IMR-90 (cell line): ENCODE data around the gene TMEM221. TPM values are rescaled to one million over a fixed set of nuclear protein-coding genes. Genes with fewer than 3 reads are reported as not detected.

Experiments
- ATAC-seq: fragments of 200-7000 bp; cut with Tn5 transposase; 2 replicates; pipeline ENCODE4 v1.9.1; 2020; ENCODE audit warnings: low read depth, mild to moderate bottlenecking, moderate library complexity
- BruUV-seq: library from RNA; stranded (reverse); fragments of 400-500 nt; replicated peaks from 2 replicates; lab custom pipeline; 2021; lab: Mats Ljungman, UMichigan
- CTCF ChIA-PET: fragments of 300-600 bp; formaldehyde crosslinking; extraction: SDS; loops from one replicate; lab custom pipeline; 2021; ENCODE audit warnings: antibody characterized with exemption; lab: Yijun Ruan, JAX
- POLR2A ChIA-PET: fragments of 300-600 bp; sonication (Branson Sonifier 250); formaldehyde crosslinking; loops from one replicate; lab custom pipeline; 2022; ENCODE audit warnings: antibody characterized with exemption; ENCODE audit not compliant: unreplicated experiment; lab: Charles Lee
- DNase-seq: peaks from one replicate; pipeline ENCODE4 v3.0.0; 2013
- H2AFZ ChIP-seq: replicated peaks from 2 replicates; pipeline ENCODE3; 2013; ENCODE audit warnings: low read length, mild to moderate bottlenecking; ENCODE audit not compliant: poor library complexity
- H2AK5ac ChIP-seq: 2 replicates; pipeline ENCODE4 v1.6.1; 2013; ENCODE audit warnings: low read depth, low read length, inconsistent platforms
- H2AK9ac ChIP-seq: replicated peaks from 2 replicates; pipeline ENCODE3; 2013; ENCODE audit warnings: mild to moderate bottlenecking, low read depth, low read length, moderate library complexity; ENCODE audit not compliant: poor library complexity
- H2BK120ac ChIP-seq: 2 replicates; pipeline ENCODE4 v1.6.1; 2013; ENCODE audit warnings: low read depth, low read length, inconsistent platforms
- H2BK15ac ChIP-seq: 3 replicates; pipeline ENCODE4 v1.6.1; 2013; ENCODE audit warnings: low read depth, low read length, inconsistent platforms
- H2BK20ac ChIP-seq: 2 replicates; pipeline ENCODE4 v1.6.1; 2013; ENCODE audit warnings: low read depth, mild to moderate bottlenecking, inconsistent platforms, low read length, moderate library complexity
- H2BK5ac ChIP-seq: 2 replicates; pipeline ENCODE4 v1.6.1; 2013; ENCODE audit warnings: mild to moderate bottlenecking, low read depth, low read length, inconsistent platforms; ENCODE audit not compliant: poor library complexity, severe bottlenecking
- H3K14ac ChIP-seq: replicated peaks from 2 replicates; pipeline ENCODE4 v1.6.1; 2013; ENCODE audit warnings: low read depth, low read length, inconsistent platforms
- H3K18ac ChIP-seq: 2 replicates; pipeline ENCODE4 v1.6.1; 2013; ENCODE audit warnings: low read depth, low read length, control low read depth
- H3K23ac ChIP-seq: 2 replicates; pipeline ENCODE4 v1.6.1; 2013; ENCODE audit warnings: low read depth, low read length, inconsistent platforms
- H3K27ac ChIP-seq: 2 replicates; pipeline ENCODE4 v1.5.1; 2013; ENCODE audit warnings: mild to moderate bottlenecking, control low read depth, low read length; ENCODE audit not compliant: insufficient read depth
- H3K27me3 ChIP-seq: 2 replicates; pipeline ENCODE4 v1.6.1; 2013; ENCODE audit warnings: low read length; ENCODE audit not compliant: control insufficient read depth, insufficient read depth
- H3K36me3 ChIP-seq: 2 replicates; pipeline ENCODE4 v1.6.1; 2013; ENCODE audit warnings: low read length, mixed read lengths; ENCODE audit not compliant: control insufficient read depth, insufficient read depth
- H3K4ac ChIP-seq: 2 replicates; pipeline ENCODE4 v1.6.1; 2013; ENCODE audit warnings: low read depth, low read length, inconsistent platforms
- H3K4me1 ChIP-seq: 2 replicates; pipeline ENCODE4 v1.6.1; 2013; ENCODE audit warnings: low read length, mixed read lengths; ENCODE audit not compliant: control insufficient read depth, insufficient read depth
- H3K4me2 ChIP-seq: 2 replicates; pipeline ENCODE4 v1.6.1; 2013; ENCODE audit warnings: low read depth, mild to moderate bottlenecking, control low read depth, low read length, moderate library complexity
- H3K4me3 ChIP-seq: 2 replicates; pipeline ENCODE4 v1.5.1; 2013; ENCODE audit warnings: low read depth, mild to moderate bottlenecking, control low read depth, low read length, moderate library complexity; ENCODE audit not compliant: insufficient read depth
- H3K56ac ChIP-seq: 2 replicates; pipeline ENCODE4 v1.6.1; 2013; ENCODE audit warnings: low read length, inconsistent platforms; ENCODE audit not compliant: insufficient read depth; ENCODE audit errors: extremely low read depth
- H3K79me1 ChIP-seq, 2 experiments: 2 replicates each; pipeline ENCODE4 v1.6.1; 2013; ENCODE audit warnings: low read length in 2 of 2, inconsistent platforms in 1 of 2, low read depth in 1 of 2
- H3K9ac ChIP-seq: 2 replicates; pipeline ENCODE4 v1.6.1; 2013; ENCODE audit warnings: low read depth, low read length, control low read depth
- H3K9me1 ChIP-seq: 2 replicates; pipeline ENCODE4 v1.6.1; 2013; ENCODE audit warnings: low read length, inconsistent platforms; ENCODE audit not compliant: insufficient read depth
- H3K9me3 ChIP-seq: 2 replicates; pipeline ENCODE4 v1.6.1; 2013; ENCODE audit warnings: low read length; ENCODE audit not compliant: control insufficient read depth, insufficient read depth
- H4K20me1 ChIP-seq: 2 replicates; pipeline ENCODE4 v1.6.1; 2013; ENCODE audit warnings: low read length, inconsistent platforms; ENCODE audit not compliant: insufficient read depth
- H4K5ac ChIP-seq: 2 replicates; pipeline ENCODE4 v1.6.1; 2013; ENCODE audit warnings: mild to moderate bottlenecking, low read depth, low read length, control low read depth
- H4K8ac ChIP-seq, 2 experiments: 2 replicates each; pipeline ENCODE4 v1.6.1; 2013; ENCODE audit warnings: low read depth in 2 of 2, low read length in 2 of 2, control low read depth in 1 of 2, inconsistent platforms in 1 of 2
- H4K91ac ChIP-seq: 2 replicates; pipeline ENCODE4 v1.6.1; 2013; ENCODE audit warnings: low read depth, low read length, inconsistent platforms; ENCODE audit not compliant: insufficient read depth
- BHLHE40 ChIP-seq: fragments of 150-350 bp; IDR thresholded peaks from 2 replicates; pipeline ENCODE4 v1.6.1; 2016; ENCODE audit warnings: mild to moderate bottlenecking, low read depth, low read length
- CEBPB ChIP-seq: IDR thresholded peaks from 2 replicates; pipeline ENCODE4 v1.6.1; 2012; ENCODE audit warnings: low read depth, low read length, improper control_type of control experiment
- CHD1 ChIP-seq: IDR thresholded peaks from 2 replicates; pipeline ENCODE4 v1.6.1; 2012; ENCODE audit warnings: low read depth, low read length, improper control_type of control experiment
- FOS ChIP-seq: fragments of 150-350 bp; IDR thresholded peaks from 2 replicates; pipeline ENCODE4 v1.6.1; 2016; ENCODE audit warnings: low read depth, low read length
- MAFK ChIP-seq: IDR thresholded peaks from 2 replicates; pipeline ENCODE4 v1.6.1; 2012; ENCODE audit warnings: low read depth, low read length, improper control_type of control experiment
- MAZ ChIP-seq: IDR thresholded peaks from 2 replicates; pipeline ENCODE4 v1.6.1; 2012; ENCODE audit warnings: low read depth, mild to moderate bottlenecking, low read length, improper control_type of control experiment, moderate library complexity, borderline replicate concordance
- MXI1 ChIP-seq: IDR thresholded peaks from 2 replicates; pipeline ENCODE4 v1.6.1; 2012; ENCODE audit warnings: low read depth, mild to moderate bottlenecking, low read length, moderate library complexity, borderline replicate concordance
- NFE2L2 ChIP-seq: fragments of 150-350 bp; IDR thresholded peaks from 2 replicates; pipeline ENCODE4 v1.6.1; 2016; ENCODE audit warnings: low read depth, mild to moderate bottlenecking, low read length
- POLR2A ChIP-seq: IDR thresholded peaks from 2 replicates; pipeline ENCODE4 v1.6.1; 2012; ENCODE audit warnings: mild to moderate bottlenecking, low read depth, low read length
- RAD21 ChIP-seq: IDR thresholded peaks from 2 replicates; pipeline ENCODE4 v1.6.1; 2012; ENCODE audit warnings: low read length, improper control_type of control experiment
- RCOR1 ChIP-seq: IDR thresholded peaks from 2 replicates; pipeline ENCODE4 v1.6.1; 2012; ENCODE audit warnings: mild to moderate bottlenecking, low read length, improper control_type of control experiment; ENCODE audit not compliant: insufficient replicate concordance
- RFX5 ChIP-seq: IDR thresholded peaks from 2 replicates; pipeline ENCODE4 v1.8.0; 2012; ENCODE audit warnings: low read depth, mild to moderate bottlenecking, low read length, moderate library complexity
- SMC3 ChIP-seq: fragments of 150-350 bp; IDR thresholded peaks from 2 replicates; pipeline ENCODE4 v1.6.1; 2016; ENCODE audit warnings: low read depth, mild to moderate bottlenecking, antibody characterized with exemption, low read length, moderate library complexity
- WGBS, 2 experiments: methylation state at CpG; one replicate each; pipeline versions ENCODE4 v1.1.5 to v1.1.7; 2013; ENCODE audit warnings: missing lambda C conversion rate in 2 of 2; ENCODE audit not compliant: insufficient read length in 1 of 2; ENCODE audit errors: extremely low coverage in 2 of 2; 5-methylcytosine and 5-hydroxymethylcytosine counted together
- dilution Hi-C: fragments of 300-500 bp; cut with HindIII; formaldehyde crosslinking; loops from one replicate; pipeline ENCODE4 v1.14.3; 2018; ENCODE audit warnings: low sequenced_read_pairs; ENCODE audit not compliant: unreplicated experiment
- in situ Hi-C: fragments of 300-500 bp; cut with MboI; formaldehyde crosslinking; loops from 3 replicates; pipeline ENCODE4 v1.14.3; 2019; ENCODE audit warnings: low sequenced_read_pairs, inconsistent platforms, mixed read lengths
- intact Hi-C: fragments of 100-400 bp; cut with micrococcal nuclease; formaldehyde crosslinking; loops from 2 replicates; pipeline ENCODE4 v1.10.0; 2022
- polyA plus RNA-seq, 3 experiments: library from polyadenylated mRNA; depleted of rRNA; stranded (reverse); fragments of >200 nt; gene quantifications; 2 replicates each; pipeline ENCODE4 v1.2.3, GENCODE V29; 2012; ENCODE audit warnings: low replicate concordance in 1 of 3
- total RNA-seq: library from RNA; depleted of rRNA; stranded (reverse); fragments of >200 nt; gene quantifications from 2 replicates; pipeline ENCODE4 v1.2.3, GENCODE V29; 2012
- TF ChIP-seq, protein P1 (sequence below): fragments of 150-350 bp; IDR thresholded peaks from 2 replicates; pipeline ENCODE4 v1.6.1; 2017; ENCODE audit warnings: mild to moderate bottlenecking, antibody characterized with exemption, low read length, low read depth
- TF ChIP-seq, protein P2 (sequence below): conservative IDR thresholded peaks from 2 replicates; pipeline ENCODE4 v1.5.1; 2012; ENCODE audit warnings: mild to moderate bottlenecking, low read depth, low read length, improper control_type of control experiment
- TF ChIP-seq, protein P3 (sequence below): fragments of 150-350 bp; IDR thresholded peaks from 2 replicates; pipeline ENCODE4 v1.6.1; 2016; ENCODE audit warnings: low read depth, mild to moderate bottlenecking, low read length, moderate library complexity, borderline replicate concordance

Gene TMEM221
- total and polyA plus RNA-seq, 2 of the 4 experiments (the other 2 are of a cell fraction): 0.12 TPM; not detected in 1

DNA sequence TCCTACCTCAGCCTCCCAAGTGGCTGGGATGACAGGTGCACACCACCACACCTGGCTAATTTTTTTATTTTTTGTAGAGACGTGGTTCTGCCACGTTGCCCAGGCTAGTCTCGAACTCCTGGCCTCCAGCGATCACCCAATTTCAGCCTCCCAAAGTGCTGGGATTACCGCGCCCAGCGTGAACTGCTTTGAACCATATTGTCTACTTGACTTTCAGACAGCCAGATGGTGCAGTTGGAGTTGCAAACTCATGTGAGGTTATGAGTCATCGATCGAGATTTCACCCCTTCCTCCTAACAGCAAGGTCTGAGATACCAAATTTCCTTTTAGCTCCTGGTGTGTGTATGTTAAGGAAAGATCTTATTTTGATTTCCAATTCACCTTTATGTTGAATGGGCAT is 24.6 kb upstream of the TMEM221 start:
- CTCF ChIA-PET: interaction anchor here (1.6 kb wide), 1 partner anchor 38 kb away, joined by 5 read pairs; the partner anchor contains the start of gene PGLS
- TF ChIP-seq MAFK (no peak), RFX5 (no peak), SMC3 (no peak), NFE2L2 (no peak), CEBPB (peak; percentile 24; the same call in 1 of the 2 replicates), MXI1 (0 out of 2 replicates have a peak, but pooled peaks have one; percentile 16), FOS (peak; percentile 91), RAD21 (0 out of 2 replicates have a peak, but pooled peaks have one; percentile 10), BHLHE40 (peak; percentile 68; the same call in 1 of the 2 replicates), POLR2A (no peak), RCOR1 (no peak), MAZ (no peak), CHD1 (no peak)
- TF ChIP-seq, protein P1, sequence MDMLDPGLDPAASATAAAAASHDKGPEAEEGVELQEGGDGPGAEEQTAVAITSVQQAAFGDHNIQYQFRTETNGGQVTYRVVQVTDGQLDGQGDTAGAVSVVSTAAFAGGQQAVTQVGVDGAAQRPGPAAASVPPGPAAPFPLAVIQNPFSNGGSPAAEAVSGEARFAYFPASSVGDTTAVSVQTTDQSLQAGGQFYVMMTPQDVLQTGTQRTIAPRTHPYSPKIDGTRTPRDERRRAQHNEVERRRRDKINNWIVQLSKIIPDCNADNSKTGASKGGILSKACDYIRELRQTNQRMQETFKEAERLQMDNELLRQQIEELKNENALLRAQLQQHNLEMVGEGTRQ: no peak
- TF ChIP-seq, protein P2, sequence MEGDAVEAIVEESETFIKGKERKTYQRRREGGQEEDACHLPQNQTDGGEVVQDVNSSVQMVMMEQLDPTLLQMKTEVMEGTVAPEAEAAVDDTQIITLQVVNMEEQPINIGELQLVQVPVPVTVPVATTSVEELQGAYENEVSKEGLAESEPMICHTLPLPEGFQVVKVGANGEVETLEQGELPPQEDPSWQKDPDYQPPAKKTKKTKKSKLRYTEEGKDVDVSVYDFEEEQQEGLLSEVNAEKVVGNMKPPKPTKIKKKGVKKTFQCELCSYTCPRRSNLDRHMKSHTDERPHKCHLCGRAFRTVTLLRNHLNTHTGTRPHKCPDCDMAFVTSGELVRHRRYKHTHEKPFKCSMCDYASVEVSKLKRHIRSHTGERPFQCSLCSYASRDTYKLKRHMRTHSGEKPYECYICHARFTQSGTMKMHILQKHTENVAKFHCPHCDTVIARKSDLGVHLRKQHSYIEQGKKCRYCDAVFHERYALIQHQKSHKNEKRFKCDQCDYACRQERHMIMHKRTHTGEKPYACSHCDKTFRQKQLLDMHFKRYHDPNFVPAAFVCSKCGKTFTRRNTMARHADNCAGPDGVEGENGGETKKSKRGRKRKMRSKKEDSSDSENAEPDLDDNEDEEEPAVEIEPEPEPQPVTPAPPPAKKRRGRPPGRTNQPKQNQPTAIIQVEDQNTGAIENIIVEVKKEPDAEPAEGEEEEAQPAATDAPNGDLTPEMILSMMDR: no peak
- TF ChIP-seq, protein P3, sequence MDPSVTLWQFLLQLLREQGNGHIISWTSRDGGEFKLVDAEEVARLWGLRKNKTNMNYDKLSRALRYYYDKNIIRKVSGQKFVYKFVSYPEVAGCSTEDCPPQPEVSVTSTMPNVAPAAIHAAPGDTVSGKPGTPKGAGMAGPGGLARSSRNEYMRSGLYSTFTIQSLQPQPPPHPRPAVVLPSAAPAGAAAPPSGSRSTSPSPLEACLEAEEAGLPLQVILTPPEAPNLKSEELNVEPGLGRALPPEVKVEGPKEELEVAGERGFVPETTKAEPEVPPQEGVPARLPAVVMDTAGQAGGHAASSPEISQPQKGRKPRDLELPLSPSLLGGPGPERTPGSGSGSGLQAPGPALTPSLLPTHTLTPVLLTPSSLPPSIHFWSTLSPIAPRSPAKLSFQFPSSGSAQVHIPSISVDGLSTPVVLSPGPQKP: no peak
- H2BK20ac ChIP-seq: no peak overlapping the region
- ATAC-seq: no peak
- H3K9me3 ChIP-seq: no peaks in the 10 kb centered on the region
- peaks cover 18% of the 10 kb centered on the region for H3K4me1 ChIP-seq
- peak overlapping the region; percentile 74; the same call in 1 of the 2 replicates for H3K14ac ChIP-seq
- peak; percentile 90 for DNase-seq
- no peak overlapping the region for H4K91ac ChIP-seq
- H2AK5ac ChIP-seq: no peak overlapping the region
- H2BK15ac ChIP-seq: peak overlapping the region; percentile 18; the same call in 1 of the 3 replicates
- H3K4me3 ChIP-seq: no peak overlapping the region
- H4K20me1 ChIP-seq: peaks cover 9% of the 10 kb centered on the region; the same call in 1 of the 2 replicates
- H3K56ac ChIP-seq: no peak overlapping the region
- no peaks in the 10 kb centered on the region for H3K9me1 ChIP-seq
- H3K18ac ChIP-seq: no peak overlapping the region
- H3K4me2 ChIP-seq: no peak overlapping the region; the same call in 1 of the 2 replicates
- no CpG with 5 or more reads among the region's 9 CpGs for WGBS, 2 experiments
- dilution Hi-C loops (no loop called here), intact Hi-C loops (no loop called here), in situ Hi-C loops (no loop called here)
- no TSS peak for BruUV-seq
- H3K9ac ChIP-seq: no peak overlapping the region
- POLR2A ChIA-PET: no interaction called here
- H3K27me3 ChIP-seq: no peaks in the 10 kb centered on the region
- no peak overlapping the region for H4K5ac ChIP-seq
- no peak overlapping the region for H2AFZ ChIP-seq
- H3K36me3 ChIP-seq: no peaks in the 10 kb centered on the region
- peak overlapping the region; percentile 22 for H2AK9ac ChIP-seq
- no peak overlapping the region; the same call in 1 of the 2 replicates for H2BK120ac ChIP-seq
- peak overlapping the region in 1 of 2 experiments; percentile 36; a peak in 1 of 4 replicates for H4K8ac ChIP-seq
- H3K27ac ChIP-seq: no peak overlapping the region
- H3K23ac ChIP-seq: no peak overlapping the region
- no peak overlapping the region for H2BK5ac ChIP-seq
- peaks cover 17 to 59% of the 10 kb centered on the region in 2 experiments for H3K79me1 ChIP-seq
- H3K4ac ChIP-seq: no peak overlapping the region
